IMR-90 (cell line): ENCODE measurements around the gene MAGEA10.

ENCODE experiments used
- BHLHE40 ChIP-seq: fragments of 150-350 bp; IDR thresholded peaks from 2 replicates; pipeline ENCODE4 v1.6.1; 2016; ENCODE audit warnings: mild to moderate bottlenecking, low read depth, low read length
- CEBPB ChIP-seq: IDR thresholded peaks from 2 replicates; pipeline ENCODE4 v1.6.1; 2012; ENCODE audit warnings: low read depth, low read length, improper control_type of control experiment
- CHD1 ChIP-seq: IDR thresholded peaks from 2 replicates; pipeline ENCODE4 v1.6.1; 2012; ENCODE audit warnings: low read depth, low read length, improper control_type of control experiment
- CTCF ChIP-seq: conservative IDR thresholded peaks from 2 replicates; pipeline ENCODE4 v1.5.1; 2012; ENCODE audit warnings: mild to moderate bottlenecking, low read depth, low read length, improper control_type of control experiment
- FOS ChIP-seq: fragments of 150-350 bp; IDR thresholded peaks from 2 replicates; pipeline ENCODE4 v1.6.1; 2016; ENCODE audit warnings: low read depth, low read length
- MAZ ChIP-seq: IDR thresholded peaks from 2 replicates; pipeline ENCODE4 v1.6.1; 2012; ENCODE audit warnings: low read depth, mild to moderate bottlenecking, low read length, improper control_type of control experiment, moderate library complexity, borderline replicate concordance
- NFE2L2 ChIP-seq: fragments of 150-350 bp; IDR thresholded peaks from 2 replicates; pipeline ENCODE4 v1.6.1; 2016; ENCODE audit warnings: low read depth, mild to moderate bottlenecking, low read length
- RAD21 ChIP-seq: IDR thresholded peaks from 2 replicates; pipeline ENCODE4 v1.6.1; 2012; ENCODE audit warnings: low read length, improper control_type of control experiment
- RCOR1 ChIP-seq: IDR thresholded peaks from 2 replicates; pipeline ENCODE4 v1.6.1; 2012; ENCODE audit warnings: mild to moderate bottlenecking, low read length, improper control_type of control experiment; ENCODE audit not compliant: insufficient replicate concordance
- SMC3 ChIP-seq: fragments of 150-350 bp; IDR thresholded peaks from 2 replicates; pipeline ENCODE4 v1.6.1; 2016; ENCODE audit warnings: low read depth, mild to moderate bottlenecking, antibody characterized with exemption, low read length, moderate library complexity

GRCh38 chrX:152139589-152139988, 1.2 kb upstream of the MAGEA10 start:
- TF ChIP-seq CTCF = no peak
- peak; percentile 34; the same call in 1 of the 2 replicates for TF ChIP-seq CEBPB
- TF ChIP-seq NFE2L2 = no peak
- no peak for TF ChIP-seq SMC3
- TF ChIP-seq BHLHE40 = no peak
- no peak for TF ChIP-seq RCOR1
- TF ChIP-seq CHD1 = no peak
- TF ChIP-seq RAD21 = no peak
- no peak for TF ChIP-seq FOS
- TF ChIP-seq MAZ = no peak
